ENCODE results near the gene RP9.

DNA sequence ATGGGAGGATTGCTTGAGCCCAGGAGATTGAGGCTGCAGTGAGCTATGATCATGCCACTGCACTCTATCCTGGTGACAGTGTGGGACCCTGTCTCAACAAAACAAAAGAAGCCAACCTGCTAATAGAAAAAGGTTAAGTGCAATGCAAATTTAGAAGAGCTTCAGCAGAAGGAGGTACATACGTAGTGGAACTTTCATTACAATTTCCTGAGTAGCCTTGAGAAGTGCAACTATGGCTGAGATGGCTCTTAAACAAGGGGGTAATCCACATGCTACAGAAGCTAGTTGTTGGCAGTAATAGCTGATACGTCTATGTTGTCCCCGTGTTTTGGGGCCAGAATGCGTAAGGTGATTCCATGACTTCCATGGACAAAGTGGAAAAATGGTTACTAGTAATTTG lies 36.0 kb downstream of the RP9 start:
- TF ChIP-seq CTCF (conservative IDR thresholded peaks at IDR 0.05) (no peak), EZH2 (IDR thresholded peaks at IDR 0.05; ENCODE audit: low read depth) (no peak)

All from PC-9 (cell line).